Natural killer cell (primary cell): ENCODE measurements around the gene CAPN9. TPM values are rescaled to one million over a fixed set of nuclear protein-coding genes. Genes with fewer than 3 reads are reported as not detected.

Experiments
- ATAC-seq, 3 donors: fragments of 150-1000 bp in 2 of 3; fragments of 200-7000 bp in 1 of 3; cut with Tn5 transposase; 1 replicate in 1 of 3; 2 replicates in 2 of 3; pipeline ENCODE4 v1.10.0; 2021; ENCODE audit warnings: mild to moderate bottlenecking in 2 of 3, moderate library complexity in 2 of 3
- DNase-seq, 2 donors: peaks; one replicate each; pipeline versions ENCODE4 v3.0.0 to v3.0.0-alpha.2; 2013 to 2021; ENCODE audit warnings: mixed read lengths in 1 of 2
- H3K27ac ChIP-seq: one replicate; pipeline ENCODE4 v1.5.1; 2013; ENCODE audit warnings: mild to moderate bottlenecking, low read length
- H3K27me3 ChIP-seq: one replicate; pipeline ENCODE4 v1.6.1; 2013; ENCODE audit warnings: low read length; ENCODE audit not compliant: control insufficient read depth, insufficient read depth
- H3K36me3 ChIP-seq: one replicate; pipeline ENCODE4 v1.6.1; 2013; ENCODE audit warnings: low read length; ENCODE audit not compliant: control insufficient read depth, insufficient read depth
- H3K4me1 ChIP-seq: one replicate; pipeline ENCODE4 v1.6.1; 2013; ENCODE audit warnings: low read length; ENCODE audit not compliant: control insufficient read depth, insufficient read depth
- H3K4me3 ChIP-seq: one replicate; pipeline ENCODE4 v1.5.1; 2013; ENCODE audit warnings: low read length
- H3K9me3 ChIP-seq: one replicate; pipeline ENCODE4 v1.6.1; 2013; ENCODE audit warnings: low read length; ENCODE audit not compliant: control insufficient read depth, insufficient read depth
- H3K27ac Mint-ChIP-seq, 2 donors: one replicate each; pipeline ENCODE4 v1.8.0; 2022; ENCODE audit warnings: mild to moderate bottlenecking in 2 of 2, mixed read lengths in 2 of 2, moderate library complexity in 1 of 2
- H3K27me3 Mint-ChIP-seq, 2 donors: one replicate each; pipeline ENCODE4 v1.8.0; 2022; ENCODE audit warnings: low read depth in 2 of 2, mixed read lengths in 2 of 2
- H3K36me3 Mint-ChIP-seq: one replicate; pipeline ENCODE4 v1.8.0; 2022; ENCODE audit warnings: mixed read lengths
- H3K4me1 Mint-ChIP-seq, 2 donors: one replicate each; pipeline ENCODE4 v1.8.0; 2022; ENCODE audit warnings: mixed read lengths in 2 of 2
- H3K4me3 Mint-ChIP-seq: one replicate; pipeline ENCODE4 v1.8.0; 2022; ENCODE audit warnings: mild to moderate bottlenecking, moderate library complexity, mixed read lengths
- H3K9me3 Mint-ChIP-seq, 2 donors: one replicate each; pipeline ENCODE4 v1.8.0; 2022; ENCODE audit warnings: mixed read lengths in 2 of 2
- CTCF ChIP-seq: fragments of 200-600 bp; IDR thresholded peaks from one replicate; pipeline ENCODE4 v1.8.0; 2022; ENCODE audit warnings: antibody characterized with exemption
- WGBS: methylation state at CpG from one replicate; pipeline ENCODE4 v1.1.7; 2013; ENCODE audit warnings: missing lambda C conversion rate; ENCODE audit not compliant: insufficient coverage; 5-methylcytosine and 5-hydroxymethylcytosine counted together
- intact Hi-C: fragments of 100-400 bp; cut with micrococcal nuclease; formaldehyde crosslinking; loops from one replicate; pipeline ENCODE4 v1.14.2; 2022
- total RNA-seq, 4 donors: library from RNA; stranded (reverse); fragments of 120-200 nt in 1 of 4; gene quantifications; one replicate each; pipeline versions ENCODE4 v1.2.3 to v1.2.4, GENCODE V29; 2013 to 2022

Gene CAPN9
- total RNA-seq, 3 donors from 2014 or later (not counting 1 experiment from before 2014, with no cell fraction given) = not detected

- Histone ChIP-seq H3K9me3 (no peaks in the 10 kb centered on the region), H3K27me3 (no peaks in the 10 kb centered on the region), H3K36me3 (no peaks in the 10 kb centered on the region), H3K4me3 (no peak overlapping the region), H3K4me1 (no peaks in the 10 kb centered on the region), H3K27ac (no peak overlapping the region)
- Mint-ChIP-seq H3K4me1 (peaks cover 0 to 4% of the 10 kb centered on the region in 2 donors), H3K27ac (no peak overlapping the region), H3K4me3 (no peak overlapping the region), H3K27me3 (no peaks in the 10 kb centered on the region), H3K9me3 (no peaks in the 10 kb centered on the region), H3K36me3 (no peaks in the 10 kb centered on the region)
- DNase-seq (no peak), ATAC-seq (no peak)
- 95% methylated on average over 5 of the region's 5 CpGs for WGBS
- intact Hi-C loops = no loop called here
- TF ChIP-seq CTCF = no peak
These were observed 6.0 kb downstream of the CAPN9 start for GRCh38 chr1:230753191-230753585.

DNA sequence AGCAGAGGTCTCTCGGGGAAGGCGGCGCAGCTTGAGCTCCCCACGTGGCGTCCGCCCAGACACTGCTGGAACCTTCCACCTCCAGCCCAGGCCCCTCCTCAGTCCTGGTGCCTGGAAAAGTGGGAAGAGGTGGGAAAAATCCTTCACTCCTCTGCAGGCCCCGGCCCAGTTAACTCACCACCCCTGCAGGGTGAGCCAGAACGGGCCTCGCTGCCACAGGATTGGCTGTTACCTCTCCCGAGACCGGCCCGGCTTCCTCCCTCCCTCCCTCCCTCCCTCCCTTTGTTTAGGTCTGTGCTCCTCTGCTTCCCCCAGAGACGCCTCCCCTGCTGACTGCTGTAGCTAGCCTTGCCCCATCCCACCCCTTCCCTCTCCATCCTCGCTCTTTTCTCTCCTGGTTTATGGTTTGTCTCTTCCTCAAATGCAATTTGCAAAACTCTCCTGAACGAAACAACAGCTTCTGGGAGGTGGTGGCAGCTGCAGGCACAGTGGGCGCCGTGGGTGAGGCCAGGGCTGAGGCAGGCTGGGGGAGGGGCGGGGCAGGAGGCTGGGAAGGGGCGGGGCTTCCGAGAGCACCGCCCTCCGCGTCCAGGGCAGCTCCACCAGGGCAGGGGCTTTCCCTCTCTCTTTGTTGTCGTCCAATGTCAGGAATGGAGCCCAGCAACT is 6.5 kb downstream of the CAPN9 start:
- no peak overlapping the region for H3K27ac Mint-ChIP-seq
- no peak overlapping the region for H3K27ac ChIP-seq
- H3K4me3 ChIP-seq = no peak overlapping the region
- no peaks in the 10 kb centered on the region for H3K36me3 Mint-ChIP-seq
- ATAC-seq (peak in 2 of 3 donors; percentile 72 to 78), DNase-seq (peak in 1 of 2 donors; percentile 38)
- H3K27me3 ChIP-seq = no peaks in the 10 kb centered on the region
- intact Hi-C loops = no loop called here
- 12% methylated on average over 17 of the region's 24 CpGs for WGBS
- no peaks in the 10 kb centered on the region for H3K27me3 Mint-ChIP-seq
- no peak for TF ChIP-seq CTCF
- H3K36me3 ChIP-seq = no peaks in the 10 kb centered on the region
- no peaks in the 10 kb centered on the region for H3K9me3 ChIP-seq
- peaks cover 0 to 4% of the 10 kb centered on the region in 2 donors for H3K4me1 Mint-ChIP-seq
- no peaks in the 10 kb centered on the region for H3K4me1 ChIP-seq
- peak overlapping the region; percentile 56 for H3K4me3 Mint-ChIP-seq
- H3K9me3 Mint-ChIP-seq = no peaks in the 10 kb centered on the region

- peaks cover 0 to 4% of the 10 kb centered on the region in 2 donors for H3K4me1 Mint-ChIP-seq
- 95% methylated on average over 3 of the region's 3 CpGs for WGBS
- H3K9me3 ChIP-seq = no peaks in the 10 kb centered on the region
- TF ChIP-seq CTCF = no peak
- H3K4me1 ChIP-seq = no peaks in the 10 kb centered on the region
- no peaks in the 10 kb centered on the region for H3K36me3 Mint-ChIP-seq
- no peaks in the 10 kb centered on the region for H3K36me3 ChIP-seq
- H3K27ac ChIP-seq = no peak overlapping the region
- no peaks in the 10 kb centered on the region for H3K27me3 Mint-ChIP-seq
- H3K9me3 Mint-ChIP-seq = no peaks in the 10 kb centered on the region
- no peak overlapping the region for H3K4me3 ChIP-seq
- intact Hi-C loops = no loop called here
- no peaks in the 10 kb centered on the region for H3K27me3 ChIP-seq
- no peak overlapping the region for H3K27ac Mint-ChIP-seq
- H3K4me3 Mint-ChIP-seq = no peak overlapping the region
- ATAC-seq (no peak), DNase-seq (no peak)
These were observed 7.6 kb downstream of the CAPN9 start for GRCh38 chr1:230754796-230755195.
